Pons (tissue), 1 donor: Measurements from ENCODE around the gene HPCAL1.

Source experiments
- DNase-seq: peaks from one replicate; pipeline ENCODE4 v3.0.0-alpha.2; 2016; ENCODE audit warnings: low spot score

HPCAL1 gene

DNA sequence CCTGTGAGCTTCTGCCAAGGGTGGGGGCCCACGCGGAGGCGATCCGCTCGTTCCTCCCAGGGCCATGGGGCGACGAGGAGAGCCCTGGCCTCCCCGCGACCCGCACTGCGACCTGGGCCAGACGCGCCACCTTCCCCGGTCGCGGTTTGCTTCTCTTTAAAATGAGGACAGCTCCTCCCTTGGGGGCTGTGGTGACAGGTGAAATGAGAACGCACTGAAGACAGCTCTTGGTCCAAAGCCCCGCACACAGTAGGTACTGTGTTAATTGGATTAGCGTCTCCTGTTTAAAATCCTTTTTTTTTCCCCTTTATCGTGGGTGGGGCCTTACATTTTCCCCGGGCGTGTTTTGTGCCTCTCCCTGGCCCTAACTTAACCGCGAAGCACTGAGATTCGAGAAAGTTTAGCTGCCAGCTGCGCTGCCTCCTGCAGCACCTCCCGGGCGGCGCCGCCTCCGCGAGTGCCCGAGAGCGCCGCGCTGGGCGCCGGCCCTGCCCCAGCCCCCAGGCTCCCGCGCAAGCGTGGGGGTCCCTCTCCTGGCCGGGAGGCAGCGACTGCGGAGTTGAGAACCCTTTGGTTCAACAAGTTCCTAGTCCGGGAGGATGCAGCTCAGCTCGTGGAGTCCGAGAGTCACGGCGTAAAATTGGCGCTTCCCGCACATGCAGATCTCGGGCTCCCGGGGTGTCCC is 1.1 kb downstream of the HPCAL1 start:
- peak; percentile 33 for DNase-seq

DNA sequence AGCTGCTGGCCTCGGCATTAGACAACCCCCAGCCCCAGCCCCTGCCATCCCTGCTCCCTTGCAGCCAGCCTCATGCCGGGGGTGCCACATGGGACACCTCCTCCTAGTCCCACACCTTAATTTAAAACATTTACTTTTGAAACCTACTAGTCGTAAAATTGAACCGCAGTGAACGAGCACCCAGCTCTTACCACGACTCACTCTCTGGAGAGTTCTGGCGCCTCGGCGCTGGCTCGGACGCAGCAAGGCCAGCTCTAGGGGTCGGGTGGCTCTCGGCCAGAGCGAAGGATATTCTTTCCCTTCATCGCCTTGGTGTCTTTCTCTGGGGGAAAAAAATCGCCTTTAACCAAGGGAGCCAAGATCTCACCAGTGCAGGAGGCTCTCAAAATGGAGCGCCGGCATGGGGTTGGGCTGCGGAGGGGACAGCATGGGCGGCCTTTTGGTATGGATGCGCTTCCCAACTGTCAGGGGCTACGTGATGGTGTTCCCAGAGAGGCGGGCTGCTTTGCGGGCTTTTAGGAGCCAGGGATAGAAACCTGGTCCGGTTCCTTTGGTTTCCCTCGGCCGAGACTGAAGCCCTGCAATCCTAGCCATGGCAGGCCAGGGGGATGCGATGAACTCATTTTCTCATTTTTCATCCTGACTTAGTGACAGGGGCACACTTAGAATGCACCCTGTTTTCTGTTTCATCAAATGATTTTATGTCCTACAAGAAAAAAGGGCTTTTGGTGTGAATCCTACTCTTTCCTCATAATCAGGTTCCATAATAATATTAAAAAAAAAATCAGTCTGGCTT is 2.0 kb downstream of the HPCAL1 start:
- no peak for DNase-seq

DNA sequence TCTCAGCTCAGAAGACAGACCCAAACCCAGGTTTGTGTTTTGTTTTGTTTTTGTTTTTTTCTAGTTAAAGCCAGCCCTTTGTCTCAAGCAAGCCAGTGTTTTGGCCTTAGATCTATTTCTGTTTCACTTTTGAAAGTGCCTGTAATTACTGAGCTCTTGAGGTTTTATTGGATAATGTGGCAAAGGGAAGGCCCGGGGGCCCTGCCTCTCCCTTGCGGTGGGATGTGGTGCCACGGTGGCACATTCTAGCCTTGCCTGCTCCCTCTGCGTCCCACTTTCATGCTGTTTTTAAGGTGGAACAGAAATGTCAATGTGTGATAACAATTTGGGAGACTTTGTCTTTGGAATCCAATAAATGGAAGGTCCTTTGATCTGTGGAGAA is 2.5 kb downstream of the HPCAL1 start:
- DNase-seq: no peak

DNA sequence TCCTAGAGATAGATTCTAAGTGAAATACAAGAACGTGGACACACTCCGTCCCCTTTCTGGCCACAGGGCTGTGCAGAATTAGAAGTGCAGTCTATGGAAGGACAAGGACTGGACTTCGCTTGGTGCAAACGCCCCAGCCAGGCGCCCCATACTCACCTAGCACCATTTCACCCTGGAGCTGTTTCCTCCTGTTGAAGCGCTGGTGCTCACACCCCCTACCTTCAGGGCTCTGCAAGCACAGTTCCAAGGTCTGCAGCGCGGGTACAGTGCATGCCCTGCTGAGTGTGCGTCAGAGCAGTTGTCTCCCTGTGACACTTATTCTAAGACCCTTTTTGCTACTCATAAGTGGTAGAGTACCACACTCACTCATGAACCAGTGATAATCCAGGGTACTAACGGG is 3.0 kb downstream of the HPCAL1 start:
- DNase-seq: no peak

DNA sequence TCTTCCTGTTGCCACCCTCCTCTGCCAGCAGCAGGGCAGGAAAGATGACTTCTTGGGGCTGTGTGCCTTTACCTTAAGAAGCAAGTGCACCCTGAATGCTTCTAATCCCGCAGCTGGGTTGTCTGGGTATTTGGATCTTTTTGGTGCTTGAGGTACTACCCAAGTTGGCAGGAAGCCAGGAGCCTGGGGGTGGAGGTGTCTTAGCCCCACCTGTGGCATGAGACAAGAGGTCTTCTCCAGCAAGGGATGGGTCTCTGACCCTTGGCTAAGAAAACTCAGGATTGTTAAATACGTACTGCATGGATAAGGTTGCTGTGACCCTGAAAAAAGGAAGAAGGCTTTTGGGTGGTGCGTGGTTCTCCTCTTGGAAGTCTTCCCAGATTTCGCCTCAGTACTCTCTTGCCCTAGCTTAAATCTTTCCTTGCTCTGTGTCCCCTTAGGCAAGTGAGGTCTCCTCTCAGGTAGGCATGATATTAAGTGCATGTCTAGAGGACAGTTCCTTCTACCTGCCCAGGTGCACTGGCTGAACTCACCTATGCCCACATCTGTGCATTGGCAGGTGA is 4.3 kb downstream of the HPCAL1 start:
- DNase-seq: no peak

DNA sequence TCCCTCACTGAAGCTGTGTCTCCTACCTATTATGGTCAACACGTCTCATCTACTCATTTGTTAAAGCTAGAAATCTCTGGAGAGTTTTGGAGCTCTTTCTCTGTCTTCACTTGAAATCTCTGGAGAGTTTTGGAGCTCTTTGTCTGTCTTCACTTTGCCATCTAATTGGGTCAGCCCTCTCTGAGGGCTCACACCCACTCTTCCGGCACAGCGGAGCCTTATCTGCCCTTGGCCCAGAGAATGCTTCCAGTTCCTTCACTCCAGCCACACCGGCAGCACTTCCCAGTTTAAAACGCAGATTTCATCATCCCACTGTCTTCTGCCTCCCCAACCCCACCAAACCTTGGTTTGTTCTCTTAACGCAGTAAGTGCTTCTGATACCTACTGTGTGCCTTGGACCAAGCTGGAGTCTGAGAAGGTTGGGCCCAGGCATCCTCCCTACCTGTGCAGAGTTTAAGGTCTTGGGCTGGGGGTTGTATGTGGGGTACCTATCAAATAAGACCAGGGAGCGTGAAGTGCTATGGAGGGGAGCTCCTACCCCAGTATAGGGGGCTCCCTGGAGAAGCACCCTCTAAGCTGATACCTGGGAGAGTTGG is 5.0 kb downstream of the HPCAL1 start:
- no peak for DNase-seq

DNA sequence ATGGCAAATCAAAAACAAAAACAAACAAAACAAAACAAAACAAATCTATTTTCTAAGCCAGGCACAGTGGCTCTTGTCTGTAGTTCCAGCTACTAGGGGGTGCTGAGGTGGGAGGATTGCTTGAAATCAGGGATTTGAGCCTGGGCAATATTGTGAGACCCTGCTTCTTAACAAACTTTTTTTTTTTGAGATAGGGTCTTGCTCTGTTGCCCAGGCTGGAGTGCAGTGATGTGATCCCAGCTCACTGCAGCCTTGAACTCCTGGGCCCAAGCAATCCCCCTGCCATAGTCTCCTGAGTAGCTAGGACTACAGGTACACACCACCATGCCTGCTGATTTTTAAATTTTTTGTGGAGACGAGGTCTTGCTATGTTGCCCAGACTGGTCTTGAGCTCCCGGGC is 6.2 kb downstream of the HPCAL1 start:
- DNase-seq: no peak

DNA sequence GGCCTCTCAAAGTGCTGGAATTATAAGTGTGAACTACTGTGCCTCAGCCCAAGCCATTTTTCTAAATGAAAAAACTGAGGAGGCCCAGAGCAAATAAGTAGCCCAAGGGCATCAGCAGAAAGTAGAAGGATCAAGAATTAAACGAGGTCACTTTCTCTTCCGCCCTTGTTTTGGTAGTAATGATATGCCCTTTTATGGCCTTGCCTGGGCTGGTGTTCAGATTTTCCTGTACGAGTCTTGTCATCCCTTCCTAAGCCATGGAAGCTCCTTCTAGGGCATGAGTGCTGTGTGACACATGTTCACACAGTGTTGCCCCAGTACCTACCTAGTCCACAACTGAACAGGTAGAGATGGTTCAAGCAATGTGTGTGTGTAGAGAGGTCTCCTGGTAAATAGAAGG is 6.6 kb downstream of the HPCAL1 start:
- DNase-seq: no peak

DNA sequence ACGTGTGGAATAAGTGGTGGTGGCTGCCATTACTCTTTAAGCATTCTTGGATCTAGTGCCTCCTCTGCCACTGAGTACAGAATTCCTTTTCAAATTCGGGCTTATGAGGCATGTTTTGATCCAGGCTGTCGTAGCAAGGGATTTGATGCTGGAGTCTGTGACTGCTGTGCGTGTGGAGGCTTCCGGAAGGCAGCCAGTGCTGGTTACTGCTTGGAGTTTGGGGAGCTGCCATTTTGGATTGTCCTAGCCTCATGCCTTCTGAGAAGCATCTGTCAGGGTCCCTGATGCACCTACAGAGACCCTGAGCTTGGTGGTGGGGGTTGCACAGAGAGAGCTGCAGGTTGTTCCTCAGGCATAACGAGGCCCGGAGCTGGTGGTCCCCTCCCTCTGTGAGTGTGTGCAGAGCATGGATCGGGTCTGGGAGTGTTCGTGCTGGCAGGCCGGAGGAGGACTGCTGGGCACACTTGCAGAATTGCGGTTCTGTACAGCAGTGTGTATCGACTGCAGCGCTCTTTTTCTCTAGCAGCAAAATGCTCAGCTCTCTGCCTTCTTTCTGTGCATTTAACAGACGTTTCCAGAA is 7.7 kb downstream of the HPCAL1 start:
- no peak for DNase-seq

DNA sequence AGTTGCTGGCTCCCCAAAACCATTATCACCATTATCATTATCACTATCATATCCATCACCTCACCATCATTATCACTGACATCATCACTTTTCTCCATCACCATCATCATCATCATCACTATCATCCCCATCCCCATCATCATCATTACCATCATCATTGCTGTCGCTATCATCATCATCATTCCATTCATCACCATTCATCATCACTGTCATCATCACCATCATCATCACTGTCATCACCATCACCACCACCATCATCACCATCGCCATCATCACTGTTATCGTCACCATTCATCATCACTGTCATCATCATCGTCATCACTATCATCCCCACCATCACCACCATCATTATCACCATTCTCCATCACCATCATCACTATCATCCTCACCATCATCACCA is 9.0 kb downstream of the HPCAL1 start:
- DNase-seq: no peak

DNA sequence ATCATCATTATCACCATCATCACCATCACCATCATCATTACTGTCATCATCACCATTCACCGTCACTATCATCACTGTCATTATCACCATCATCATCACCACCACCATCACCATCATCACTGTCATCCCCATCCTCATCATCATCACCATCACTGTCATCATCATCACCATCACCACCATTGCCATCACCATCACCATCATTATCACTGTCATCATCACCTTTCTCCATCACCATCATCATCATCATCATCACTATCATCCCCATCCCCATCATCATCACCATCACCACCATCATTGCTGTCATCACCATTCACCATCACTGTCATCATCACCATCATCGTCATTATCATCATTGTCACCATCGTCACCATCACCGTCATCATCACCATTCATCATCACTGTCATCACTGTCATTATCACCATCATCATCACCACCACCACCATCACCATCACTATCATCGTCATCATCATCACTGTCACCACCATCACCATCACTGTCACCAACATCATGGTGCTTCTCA is 9.8 kb downstream of the HPCAL1 start:
- DNase-seq: no peak

DNA sequence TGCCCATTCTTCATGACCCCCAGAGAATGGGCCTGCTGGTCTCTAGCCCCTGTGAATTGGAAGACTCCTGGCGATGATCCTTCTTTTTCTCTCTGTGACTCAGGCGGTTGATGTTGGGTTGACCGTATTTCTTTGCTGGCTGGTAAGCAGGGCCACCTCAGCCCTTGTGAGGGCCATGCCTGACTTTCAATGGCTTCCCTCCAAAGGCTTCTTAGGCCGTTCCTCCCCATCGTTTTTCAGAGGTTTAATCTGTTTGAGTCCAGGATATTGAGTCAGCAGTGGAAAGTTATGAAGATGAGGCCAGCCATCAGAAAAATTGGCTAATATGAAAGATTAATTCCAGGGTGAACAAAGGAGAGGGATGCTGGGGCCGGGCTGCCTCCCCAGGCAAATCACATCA is 13.6 kb downstream of the HPCAL1 start:
- no peak for DNase-seq

DNA sequence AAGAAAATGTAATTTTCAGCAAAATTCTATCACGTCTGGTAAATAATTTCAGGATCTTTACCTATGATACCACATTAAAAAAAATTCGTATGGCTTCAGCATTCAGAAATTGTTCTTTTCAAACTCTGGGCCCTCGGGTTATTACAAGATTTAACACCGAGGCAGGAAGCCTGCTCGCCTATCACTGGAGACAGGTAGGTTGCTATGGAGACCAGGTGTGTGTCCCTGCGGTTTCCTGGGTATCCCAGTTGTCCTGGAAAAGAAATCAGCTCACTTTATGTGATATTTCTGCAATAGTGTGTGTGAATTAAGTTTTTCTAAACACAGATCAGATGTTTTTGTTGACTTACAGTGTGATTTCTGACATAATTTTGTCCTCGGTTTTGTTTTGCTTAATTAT is 14.2 kb downstream of the HPCAL1 start:
- no peak for DNase-seq

DNA sequence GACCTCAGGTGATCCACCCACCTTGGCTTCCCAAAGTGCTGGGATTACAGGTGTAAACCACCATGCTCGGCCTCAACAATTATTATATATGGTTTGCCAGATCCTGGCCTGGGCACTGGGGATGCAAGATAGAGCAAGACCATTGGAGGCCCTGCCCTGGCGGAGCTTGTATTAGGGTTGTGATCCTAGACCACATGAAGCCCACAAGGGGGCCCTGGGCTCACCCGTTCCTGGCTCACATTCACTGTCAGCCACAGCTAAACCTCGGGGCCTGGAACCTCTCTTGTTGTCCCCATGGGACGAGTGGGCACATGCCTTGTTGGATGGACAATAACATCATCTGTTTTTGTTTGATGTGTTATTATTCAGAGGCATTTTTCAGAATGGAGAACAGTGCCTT is 14.9 kb downstream of the HPCAL1 start:
- no peak for DNase-seq

DNA sequence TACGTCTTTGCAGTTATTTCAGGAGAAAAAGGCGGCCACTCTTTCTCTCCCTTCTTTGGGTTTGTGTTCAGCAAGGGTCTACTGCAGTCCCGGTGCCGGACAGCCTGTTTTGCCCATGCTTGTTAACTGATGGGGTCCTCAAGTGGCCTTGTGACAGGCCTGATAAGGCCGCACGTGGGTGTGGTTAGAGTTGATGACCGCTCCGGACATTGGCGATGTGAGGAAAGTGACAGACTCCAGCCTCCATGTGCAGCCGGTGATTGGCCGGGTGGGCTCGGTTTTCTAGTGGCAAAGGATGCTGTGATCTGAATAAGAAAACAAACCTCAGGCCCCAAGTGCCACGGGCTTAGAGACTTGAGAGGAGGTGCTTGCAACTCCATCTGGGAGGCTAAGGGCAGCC is 15.6 kb downstream of the HPCAL1 start:
- DNase-seq: no peak

DNA sequence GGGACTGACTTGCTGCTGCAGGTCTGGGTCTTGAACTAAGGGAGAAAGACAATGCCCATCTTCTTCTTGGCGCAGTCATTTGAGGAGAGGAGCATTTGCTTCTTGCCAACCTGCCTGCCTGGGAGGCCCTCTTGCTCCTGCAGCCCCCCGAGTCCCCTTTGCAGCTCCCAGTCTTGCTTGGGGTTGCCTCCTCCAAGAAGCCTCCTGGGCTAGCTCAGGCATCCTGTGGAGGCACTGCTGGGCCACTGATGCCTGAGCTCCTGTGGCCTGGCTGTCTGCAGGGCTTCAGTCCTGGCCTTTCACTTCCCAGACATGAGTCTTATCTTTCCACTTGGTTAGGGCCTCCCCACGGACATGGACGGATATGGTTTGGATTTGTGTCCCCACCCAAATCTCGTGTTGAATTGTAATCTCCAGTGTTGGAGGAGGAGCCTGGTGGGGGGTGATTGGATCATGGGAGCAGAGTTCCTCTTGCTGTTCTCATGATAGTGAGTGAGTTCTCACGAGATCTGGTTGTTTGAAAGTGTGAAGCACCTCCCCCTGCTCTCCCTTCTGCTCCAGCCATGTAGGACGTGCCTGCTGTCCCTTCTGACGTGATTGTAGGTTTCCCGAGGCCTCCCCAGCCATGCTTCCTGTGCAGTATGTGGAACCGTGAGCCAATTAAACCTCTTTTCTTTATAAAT is 17.3 kb downstream of the HPCAL1 start:
- no peak for DNase-seq

DNA sequence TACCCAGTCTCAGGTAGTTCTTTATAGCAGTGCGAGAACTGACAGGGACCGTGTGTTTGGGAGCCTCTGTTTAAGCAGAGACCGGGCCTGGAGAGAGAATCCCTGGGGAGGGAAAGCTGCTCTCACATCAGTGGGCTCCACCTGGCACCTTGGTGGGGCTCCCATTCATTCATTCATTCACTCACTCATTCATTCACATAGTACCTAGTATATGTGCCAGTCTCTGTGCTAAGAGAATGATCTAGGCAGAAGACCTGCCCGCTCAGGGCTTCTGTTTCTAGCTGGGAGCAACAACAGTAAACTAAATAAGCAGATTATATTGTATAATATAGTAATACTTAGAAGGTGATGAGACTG is 17.8 kb downstream of the HPCAL1 start:
- DNase-seq: no peak

DNA sequence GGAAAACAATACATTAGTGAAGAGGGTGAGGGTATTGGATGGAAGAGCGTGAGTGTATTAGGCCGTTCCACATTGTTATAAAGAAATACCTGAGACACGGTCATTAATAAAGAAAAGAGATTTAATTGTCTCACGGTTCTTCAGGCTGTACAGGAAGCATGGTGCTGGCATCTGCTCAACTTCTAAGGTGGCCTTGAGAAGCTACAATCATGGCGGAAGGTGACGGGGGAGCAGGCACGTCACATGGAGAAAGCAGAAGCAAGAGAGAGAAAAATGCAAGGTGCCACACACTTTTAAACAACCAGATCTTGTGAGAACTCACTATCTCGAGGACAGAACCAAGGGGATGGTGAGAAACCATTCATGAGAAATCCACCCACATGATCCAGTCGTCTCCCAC is 18.2 kb downstream of the HPCAL1 start:
- DNase-seq: no peak

DNA sequence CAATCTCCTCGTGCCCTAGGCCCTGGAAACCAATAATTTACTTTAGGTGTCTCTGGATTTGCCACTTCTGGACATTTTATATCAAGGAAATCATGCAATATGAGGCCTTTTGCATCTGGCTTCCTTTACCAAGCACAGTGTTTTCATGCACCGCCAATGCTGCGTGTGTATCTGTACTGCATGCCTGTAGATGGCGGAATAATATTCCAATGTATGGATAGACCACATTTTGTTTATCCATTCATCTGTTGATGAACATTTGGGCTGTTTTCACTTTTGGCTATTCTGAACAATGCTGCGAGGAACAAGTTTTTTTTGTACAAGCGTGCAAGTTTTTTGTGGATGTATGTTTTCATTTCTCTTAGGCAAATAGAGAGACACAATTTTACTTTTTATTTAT is 18.9 kb downstream of the HPCAL1 start:
- DNase-seq: no peak

DNA sequence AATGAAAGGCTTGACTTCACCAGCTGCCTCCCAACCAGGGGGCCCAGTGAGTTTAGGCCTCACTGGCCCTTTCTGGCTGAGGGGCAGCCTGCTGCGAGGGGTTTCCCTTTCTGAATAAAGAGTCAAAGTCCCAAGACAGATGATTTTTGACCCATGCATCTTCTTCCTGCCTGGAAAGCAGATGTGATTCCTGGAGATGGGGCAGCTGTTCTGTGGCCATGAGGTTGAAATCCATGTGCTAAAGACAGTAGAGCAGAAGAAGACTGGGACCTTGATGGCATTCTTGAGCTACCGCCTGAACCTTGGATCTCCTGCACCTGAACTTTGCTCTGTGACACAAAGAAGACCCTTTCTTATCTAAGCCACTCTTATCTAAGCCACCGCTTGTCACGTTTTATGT is 19.8 kb downstream of the HPCAL1 start:
- DNase-seq: no peak

DNA sequence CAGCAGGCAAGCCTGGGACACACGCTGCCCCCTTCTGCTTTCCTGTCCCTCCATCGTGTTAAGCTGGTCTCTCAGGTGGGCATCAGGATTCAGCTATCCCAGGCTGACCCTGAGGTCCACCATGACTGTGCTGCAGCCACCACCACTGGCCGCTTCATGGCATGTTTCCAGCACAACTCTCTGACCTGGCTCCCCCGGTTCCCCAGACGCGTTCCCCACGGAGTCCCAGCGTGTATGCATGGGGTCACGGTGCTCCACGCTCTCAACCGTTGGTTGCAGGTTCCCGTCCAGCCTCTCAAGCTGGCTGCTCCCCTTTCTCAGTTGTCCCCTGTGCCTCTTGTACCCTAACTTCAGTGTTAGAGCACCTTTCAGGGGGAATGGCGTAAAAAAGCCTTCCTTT is 20.3 kb downstream of the HPCAL1 start:
- DNase-seq: no peak

DNA sequence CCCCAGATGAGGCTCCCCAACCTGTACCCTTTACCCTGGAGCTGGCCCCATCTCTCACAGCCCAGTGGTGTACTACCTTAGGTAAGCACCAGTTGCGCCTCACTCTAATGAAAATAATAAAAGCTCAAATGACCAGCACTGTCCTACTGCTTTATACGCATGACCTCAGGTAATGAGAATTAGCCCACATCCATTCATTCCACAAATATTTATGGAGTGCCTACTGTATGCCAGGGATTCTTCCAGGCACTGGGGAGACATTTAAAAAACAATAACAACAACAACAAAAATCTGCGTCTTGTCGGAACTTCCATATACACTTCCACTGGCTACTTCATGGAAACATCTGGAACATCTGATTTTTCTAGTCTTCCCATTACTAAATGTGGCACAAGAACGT is 20.8 kb downstream of the HPCAL1 start:
- no peak for DNase-seq
